Loucy (cell line): ENCODE measurements around the gene NMNAT2.

Source experiments
- H2AFZ ChIP-seq: fragments of 200-600 bp; sonication (generic); 2 replicates; pipeline ENCODE4 v1.6.0; 2016; ENCODE audit warnings: antibody characterized with exemption, mild to moderate bottlenecking, low read length, moderate library complexity
- H3F3A ChIP-seq: fragments of 200-600 bp; 2 replicates; pipeline ENCODE4 v1.6.0; 2016; ENCODE audit warnings: antibody characterized with exemption, low read depth, mild to moderate bottlenecking
- H3K27me3 ChIP-seq: fragments of 200-600 bp; sonication (generic); 2 replicates; pipeline ENCODE4 v1.6.1; 2014; ENCODE audit warnings: low read length, mild to moderate bottlenecking; ENCODE audit not compliant: insufficient read depth, poor library complexity, severe bottlenecking
- H3K36me3 ChIP-seq: fragments of 200-600 bp; sonication (generic); 2 replicates; pipeline ENCODE4 v1.6.1; 2016; ENCODE audit warnings: low read length; ENCODE audit not compliant: insufficient read depth
- H3K4me1 ChIP-seq: fragments of 200-600 bp; sonication (generic); 2 replicates; pipeline ENCODE4 v1.5.1; 2014; ENCODE audit warnings: low read length, mild to moderate bottlenecking; ENCODE audit not compliant: insufficient read depth, poor library complexity, severe bottlenecking
- H3K4me2 ChIP-seq: fragments of 200-600 bp; sonication (generic); 2 replicates; pipeline ENCODE4 v1.6.0; 2014; ENCODE audit warnings: antibody characterized with exemption, low read length, low read depth, mild to moderate bottlenecking; ENCODE audit not compliant: poor library complexity, severe bottlenecking
- H3K4me3 ChIP-seq: fragments of 200-600 bp; sonication (generic); 2 replicates; pipeline ENCODE4 v1.5.1; 2014; ENCODE audit warnings: low read length, mild to moderate bottlenecking, mixed read lengths; ENCODE audit not compliant: poor library complexity, severe bottlenecking
- H3K79me2 ChIP-seq: fragments of 200-600 bp; sonication (generic); 2 replicates; pipeline ENCODE4 v1.6.1; 2014; ENCODE audit warnings: low read length; ENCODE audit not compliant: insufficient read depth
- H3K9ac ChIP-seq: fragments of 200-600 bp; sonication (generic); 2 replicates; pipeline ENCODE4 v1.6.0; 2014; ENCODE audit warnings: mild to moderate bottlenecking, low read depth, low read length, moderate library complexity; ENCODE audit not compliant: poor library complexity, severe bottlenecking
- H3K9me2 ChIP-seq: fragments of 200-600 bp; sonication (generic); replicated peaks from 2 replicates; pipeline ENCODE4 v1.6.1; 2016; ENCODE audit warnings: low read depth, low read length, mixed read lengths
- H3K9me3 ChIP-seq: fragments of 200-600 bp; sonication (generic); 2 replicates; pipeline ENCODE4 v1.6.1; 2014; ENCODE audit warnings: mild to moderate bottlenecking, antibody characterized with exemption, low read length, low read depth; ENCODE audit not compliant: insufficient read depth
- H4K20me1 ChIP-seq: fragments of 200-600 bp; sonication (generic); 2 replicates; pipeline ENCODE4 v1.6.0; 2014; ENCODE audit warnings: antibody characterized with exemption, low read length, mild to moderate bottlenecking; ENCODE audit not compliant: insufficient read depth, poor library complexity, severe bottlenecking
- CTCF ChIP-seq: fragments of 200-600 bp; sonication (generic); conservative IDR thresholded peaks from 2 replicates; pipeline ENCODE4 v1.5.1; 2014; ENCODE audit warnings: mild to moderate bottlenecking, antibody characterized with exemption, low read length
- EZH2phosphoT487 ChIP-seq: fragments of 200-600 bp; IDR thresholded peaks from 2 replicates; pipeline ENCODE4 v1.6.1; 2018; ENCODE audit warnings: antibody characterized with exemption, mild to moderate bottlenecking, moderate library complexity, borderline replicate concordance

NMNAT2 gene

GRCh38 chr1:183263886-183264602 lies 154.1 kb downstream of the NMNAT2 start:
- no peak overlapping the region for H3K4me2 ChIP-seq
- H3K27me3 ChIP-seq: no peaks in the 10 kb centered on the region
- no peaks in the 10 kb centered on the region for H3F3A ChIP-seq
- no peaks in the 10 kb centered on the region for H3K79me2 ChIP-seq
- H4K20me1 ChIP-seq: no peaks in the 10 kb centered on the region
- H3K9me2 ChIP-seq: no peaks in the 10 kb centered on the region; the same call in 1 of the 2 replicates
- H3K9ac ChIP-seq: no peak overlapping the region
- no peaks in the 10 kb centered on the region for H3K4me1 ChIP-seq
- H3K4me3 ChIP-seq: no peak overlapping the region
- H2AFZ ChIP-seq: no peak overlapping the region
- no peaks in the 10 kb centered on the region for H3K9me3 ChIP-seq
- H3K36me3 ChIP-seq: no peaks in the 10 kb centered on the region
- no peak for TF ChIP-seq EZH2phosphoT487
- TF ChIP-seq CTCF: no peak

- no peak overlapping the region for H3K4me3 ChIP-seq
- no peaks in the 10 kb centered on the region for H3F3A ChIP-seq
- H3K9me3 ChIP-seq: no peaks in the 10 kb centered on the region
- H3K79me2 ChIP-seq: no peaks in the 10 kb centered on the region
- no peaks in the 10 kb centered on the region for H3K27me3 ChIP-seq
- H3K4me2 ChIP-seq: no peak overlapping the region
- TF ChIP-seq CTCF (no peak), EZH2phosphoT487 (no peak)
- peaks cover 3% of the 10 kb centered on the region for H3K4me1 ChIP-seq
- H3K9me2 ChIP-seq: no peaks in the 10 kb centered on the region; the same call in 1 of the 2 replicates
- no peaks in the 10 kb centered on the region for H3K36me3 ChIP-seq
- no peaks in the 10 kb centered on the region for H4K20me1 ChIP-seq
- no peak overlapping the region for H3K9ac ChIP-seq
- H2AFZ ChIP-seq: no peak overlapping the region
These were observed 155.5 kb downstream of the NMNAT2 start for GRCh38 chr1:183262628-183263200.

- no peaks in the 10 kb centered on the region for H3K9me2 ChIP-seq
- H3K79me2 ChIP-seq: no peaks in the 10 kb centered on the region
- H3K9ac ChIP-seq: no peak overlapping the region
- no peaks in the 10 kb centered on the region for H4K20me1 ChIP-seq
- no peaks in the 10 kb centered on the region for H3K9me3 ChIP-seq
- no peak overlapping the region for H2AFZ ChIP-seq
- no peaks in the 10 kb centered on the region for H3K36me3 ChIP-seq
- H3F3A ChIP-seq: no peaks in the 10 kb centered on the region
- no peak overlapping the region for H3K4me2 ChIP-seq
- peaks cover 6% of the 10 kb centered on the region for H3K4me1 ChIP-seq
- H3K4me3 ChIP-seq: no peak overlapping the region
- no peaks in the 10 kb centered on the region for H3K27me3 ChIP-seq
- TF ChIP-seq CTCF (no peak), EZH2phosphoT487 (no peak)
These were observed 158.3 kb downstream of the NMNAT2 start for GRCh38 chr1:183259924-183260323.
